HepG2 (cell line): ENCODE results near the gene CAND1. TPM values are rescaled to one million over a fixed set of nuclear protein-coding genes. Genes with fewer than 3 reads are reported as not detected.
"Not testable (repeated sequence)": the region's sequence is repeated elsewhere in the genome, so short reads cannot be mapped to it uniquely, and the experiment has no call there.

Source experiments
- ATAC-seq: fragments of 200-7000 bp; cut with Tn5 transposase; 3 replicates; pipeline ENCODE4 v1.9.1; 2020; ENCODE audit warnings: mild to moderate bottlenecking, moderate library complexity
- BruUV-seq: library from RNA; stranded (reverse); fragments of 400-500 nt; replicated peaks from 2 replicates; lab custom pipeline; 2021; lab: Mats Ljungman, UMichigan
- CTCF ChIA-PET: fragments of 300-600 bp; formaldehyde crosslinking; extraction: SDS; loops from one replicate; lab custom pipeline; 2021; ENCODE audit warnings: low total read pairs, inconsistent platforms, low intra/inter-chr PET ratio; lab: Yijun Ruan, JAX
- POLR2A ChIA-PET: fragments of 350-600 bp; sonication (Branson Sonifier 250); formaldehyde crosslinking; loops from one replicate; lab custom pipeline; 2020; ENCODE audit warnings: antibody characterized with exemption, inconsistent platforms; lab: Yijun Ruan, JAX
- DNase-seq: peaks from one replicate; pipeline ENCODE4 v3.0.0-alpha.2; 2015; ENCODE audit warnings: low spot score
- FAIRE-seq: peaks from 3 replicates; lab custom pipeline; 2011; peaks lifted over from hg19 to GRCh38; lab: Jason Lieb, UNC
- H2AFZ ChIP-seq: one replicate; pipeline ENCODE4 v1.6.1; 2011; ENCODE audit warnings: low read length, inconsistent platforms
- H3K27ac ChIP-seq: fragments of 300-600 bp; 3 replicates; pipeline ENCODE4 v1.8.0; 2011; ENCODE audit warnings: mixed run types, mild to moderate bottlenecking, mixed read lengths, low read length, inconsistent platforms; ENCODE audit not compliant: insufficient read depth; ENCODE audit errors: extremely low read length
- H3K27me3 ChIP-seq, 2 experiments: fragments of 200-600 bp in 1 of 2; 2 replicates in 1 of 2; 3 replicates in 1 of 2; pipeline versions ENCODE4 v1.6.0 to v1.8.0; 2011; ENCODE audit warnings: low read length in 2 of 2, mild to moderate bottlenecking in 2 of 2, moderate library complexity in 2 of 2, inconsistent platforms in 1 of 2; ENCODE audit not compliant: insufficient read depth in 2 of 2, control insufficient read depth in 1 of 2
- H3K36me3 ChIP-seq, 2 experiments: fragments of 200-600 bp in 1 of 2; replicated peaks in 1 of 2; 2 replicates in 1 of 2; 3 replicates in 1 of 2; pipeline versions ENCODE4 v1.5.1 to v1.8.0; 2011; ENCODE audit warnings: low read length in 2 of 2, inconsistent platforms in 1 of 2; ENCODE audit not compliant: insufficient read depth in 2 of 2, control insufficient read depth in 1 of 2
- H3K4me1 ChIP-seq: 2 replicates; pipeline ENCODE4 v1.5.1; 2012; ENCODE audit warnings: low read length, inconsistent platforms; ENCODE audit not compliant: insufficient read depth
- H3K4me2 ChIP-seq: 2 replicates; pipeline ENCODE4 v1.6.0; 2011; ENCODE audit warnings: low read depth, low read length, inconsistent platforms
- H3K4me3 ChIP-seq, 3 experiments: fragments of 200-600 bp in 1 of 3; sonication (generic), shearing (Covaris generic) in 1 of 3; replicated peaks in 1 of 3; 2 replicates each; pipeline ENCODE4 v1.5.1; 2011 to 2016; ENCODE audit warnings: low read length in 3 of 3, inconsistent platforms in 2 of 3, low read depth in 2 of 3, mild to moderate bottlenecking in 2 of 3, control low read depth in 1 of 3, mixed read lengths in 1 of 3; ENCODE audit not compliant: insufficient read depth in 1 of 3
- H3K79me2 ChIP-seq: one replicate; pipeline ENCODE4 v1.6.1; 2011; ENCODE audit warnings: low read length, inconsistent platforms; ENCODE audit not compliant: insufficient read depth
- H3K9ac ChIP-seq: 2 replicates; pipeline ENCODE4 v1.6.0; 2011; ENCODE audit warnings: mild to moderate bottlenecking, low read depth, low read length, inconsistent platforms; ENCODE audit not compliant: insufficient read depth
- H3K9me3 ChIP-seq: 2 replicates; pipeline ENCODE4 v1.5.1; 2012; ENCODE audit warnings: mild to moderate bottlenecking, low read length
- H4K20me1 ChIP-seq: 2 replicates; pipeline ENCODE4 v1.6.0; 2011; ENCODE audit warnings: inconsistent platforms, mild to moderate bottlenecking, low read length, moderate library complexity; ENCODE audit not compliant: insufficient read depth
- DNMT1 ChIP-seq: sonication (generic); formaldehyde crosslinking; IDR thresholded peaks from 2 replicates; pipeline ENCODE4 v1.5.1; 2020; ENCODE audit warnings: mild to moderate bottlenecking, missing genetic modification reagents
- ELK4 ChIP-seq: sonication (generic); formaldehyde crosslinking; IDR thresholded peaks from 2 replicates; pipeline ENCODE4 v1.9.0; 2021; ENCODE audit warnings: missing genetic modification reagents, borderline replicate concordance
- HNF1A ChIP-seq, 2 experiments: sonication (generic) in 1 of 2; formaldehyde crosslinking in 1 of 2; IDR thresholded peaks; 2 replicates each; pipeline versions ENCODE4 v1.4.0 to v1.6.1; 2016 to 2020; ENCODE audit warnings: borderline replicate concordance in 1 of 2, low read depth in 1 of 2, mild to moderate bottlenecking in 1 of 2, missing genetic modification reagents in 1 of 2
- RNF2 ChIP-seq: fragments of 450-650 bp; conservative IDR thresholded peaks from 2 replicates; pipeline ENCODE4 v1.6.1; 2016; ENCODE audit warnings: low read depth
- RORA ChIP-seq: sonication (generic); formaldehyde crosslinking; IDR thresholded peaks from 2 replicates; pipeline ENCODE4 v1.5.0; 2020; ENCODE audit warnings: mild to moderate bottlenecking, missing genetic modification reagents, moderate library complexity
- TOE1 ChIP-seq: sonication (generic); formaldehyde crosslinking; IDR thresholded peaks from 2 replicates; pipeline ENCODE4 v1.4.0; 2020; ENCODE audit warnings: mild to moderate bottlenecking, missing genetic modification reagents
- ZNF33A ChIP-seq: sonication (generic); formaldehyde crosslinking; IDR thresholded peaks from 2 replicates; pipeline ENCODE4 v1.5.1; 2020; ENCODE audit warnings: missing genetic modification reagents, mild to moderate bottlenecking, moderate library complexity, borderline replicate concordance
- WGBS: methylation state at CpG from one replicate; pipeline ENCODE4 v1.1.6; 2017; ENCODE audit warnings: low lambda C conversion rate; 5-methylcytosine and 5-hydroxymethylcytosine counted together
- in situ Hi-C: cut with HindIII; loops from 2 replicates; pipeline ENCODE4 v1.10.0; 2017; ENCODE audit warnings: low pct_unique_long_range_greater_than_20kb; ENCODE audit not compliant: extremely low pct_ligation_motif_present
- intact Hi-C: fragments of 100-400 bp; cut with micrococcal nuclease; formaldehyde crosslinking; loops from one replicate; pipeline ENCODE4 v1.10.0; 2022; ENCODE audit not compliant: unreplicated experiment
- polyA plus RNA-seq, 8 experiments: library from polyadenylated mRNA; depleted of rRNA in 3 of 8; stranded (reverse) in 7 of 8; unstranded in 1 of 8; fragments of >200 nt; fragmentation: Illumina TruSeq in 4 of 8; extraction: Trizol in 4 of 8; gene quantifications; 2 replicates each; pipeline versions ENCODE4 v1.2.1 to v1.2.3, GENCODE V29; 2011 to 2016; ENCODE audit warnings: low read depth in 4 of 8, missing spikeins in 1 of 8, mixed read lengths in 1 of 8; ENCODE audit not compliant: insufficient read depth in 1 of 8
- total RNA-seq, 5 experiments: library from RNA; depleted of rRNA; stranded (reverse); fragments of >200 nt; fragmentation: Illumina TruSeq; extraction: Trizol; gene quantifications; 2 replicates each; pipeline ENCODE4 v1.2.3, GENCODE V29; 2016; ENCODE audit warnings: low read depth in 1 of 5

The CAND1 gene
- total and polyA plus RNA-seq, 2 of the 13 experiments (the other 11 are each of a cell fraction or from before 2014, with no cell fraction given): 56.2 to 138 TPM

GRCh38 chr12:67338426-67338825, 69.3 kb downstream of the CAND1 start:
- no peak for DNase-seq
- Histone ChIP-seq H3K36me3 (no peaks in the 10 kb centered on the region), H2AFZ (no peak overlapping the region), H3K27ac (no peak overlapping the region), H3K4me1 (no peaks in the 10 kb centered on the region), H3K4me2 (no peak overlapping the region), H4K20me1 (no peaks in the 10 kb centered on the region), H3K9ac (no peak overlapping the region), H3K27me3 (no peaks in the 10 kb centered on the region), H3K4me3 (no peak overlapping the region), H3K79me2 (no peaks in the 10 kb centered on the region), H3K9me3 (peaks cover 19% of the 10 kb centered on the region; the same call in 1 of the 2 replicates)
- no peak for ATAC-seq
- CTCF ChIA-PET: no interaction called here
- intact Hi-C loops (no loop called here), in situ Hi-C loops (no loop called here)
- no TSS peak for BruUV-seq
- TF ChIP-seq ELK4: no peak
- no peak for TF ChIP-seq TOE1 (CRISPR knock-in tag)
- TF ChIP-seq RNF2: no peak
- POLR2A ChIA-PET: no interaction called here
- no peak for FAIRE-seq

GRCh38 chr12:67339530-67339929, 70.4 kb downstream of the CAND1 start:
- no peak overlapping the region for H2AFZ ChIP-seq
- CTCF ChIA-PET: no interaction called here
- H3K27ac ChIP-seq: no peak overlapping the region
- ATAC-seq: no peak
- no peak overlapping the region for H3K4me3 ChIP-seq
- POLR2A ChIA-PET: no interaction called here
- in situ Hi-C loops (no loop called here), intact Hi-C loops (no loop called here)
- H3K9me3 ChIP-seq: peaks cover 19% of the 10 kb centered on the region; the same call in 1 of the 2 replicates
- no TSS peak for BruUV-seq
- no peaks in the 10 kb centered on the region for H4K20me1 ChIP-seq
- DNase-seq: no peak
- H3K4me2 ChIP-seq: no peak overlapping the region
- WGBS: 36% methylated on average over 1 of the region's 1 CpG
- H3K4me1 ChIP-seq: no peaks in the 10 kb centered on the region
- H3K79me2 ChIP-seq: no peaks in the 10 kb centered on the region
- no peaks in the 10 kb centered on the region for H3K36me3 ChIP-seq
- FAIRE-seq: no peak
- no peaks in the 10 kb centered on the region for H3K27me3 ChIP-seq
- TF ChIP-seq ZNF33A: no peak
- TF ChIP-seq HNF1A (IDR thresholded peaks at IDR 0.05; ENCODE audit: low read depth): no peak
- no peak for TF ChIP-seq HNF1A (CRISPR knock-in tag; IDR thresholded peaks at IDR 0.05; ENCODE audit: borderline replicate concordance)
- TF ChIP-seq DNMT1 (CRISPR knock-in tag): no peak
- TF ChIP-seq RORA (CRISPR knock-in tag): no peak
- no peak overlapping the region for H3K9ac ChIP-seq

GRCh38 chr12:67341086-67341485, 71.9 kb downstream of the CAND1 start:
- H2AFZ ChIP-seq, BruUV-seq, H3K4me3 ChIP-seq, H3K4me2 ChIP-seq, intact Hi-C loops, H3K4me1 ChIP-seq, FAIRE-seq, H3K79me2 ChIP-seq, in situ Hi-C loops, ATAC-seq, CTCF ChIA-PET, H3K9ac ChIP-seq, H3K27me3 ChIP-seq, POLR2A ChIA-PET, DNase-seq, H4K20me1 ChIP-seq, H3K27ac ChIP-seq, H3K36me3 ChIP-seq: not testable (repeated sequence)
- H3K9me3 ChIP-seq: peaks cover 19% of the 10 kb centered on the region; the same call in 1 of the 2 replicates
- 63% methylated on average over 14 of the region's 14 CpGs for WGBS
